Measurements from ENCODE around the gene CCDC7.
"Not testable (repeated sequence)": the region's sequence is repeated elsewhere in the genome, so short reads cannot be mapped to it uniquely, and the experiment has no call there.

Gene CCDC7

GRCh38 chr10:32562695-32563094 is 116.8 kb downstream of the CCDC7 start:
- DNase-seq: not testable (repeated sequence)

GRCh38 chr10:32577448-32577847 is 131.5 kb downstream of the CCDC7 start:
- ATAC-seq (no peak), DNase-seq (no peak)

More at GRCh38 chr10:32562695-32563094, 116.8 kb downstream of the CCDC7 start:
- ATAC-seq: not testable (repeated sequence)

GRCh38 chr10:32582946-32583345 is 137.0 kb downstream of the CCDC7 start:
- DNase-seq (no peak), ATAC-seq (no peak)

- not testable (repeated sequence) for DNase-seq, ATAC-seq
Measured at GRCh38 chr10:32598022-32598421, 152.1 kb downstream of the CCDC7 start.

GRCh38 chr10:32600317-32600716 is 154.4 kb downstream of the CCDC7 start:
- no peak for ATAC-seq
- no peak for DNase-seq

- ATAC-seq, DNase-seq: not testable (repeated sequence)
Measured at GRCh38 chr10:32601562-32601961, 155.6 kb downstream of the CCDC7 start.

DNA sequence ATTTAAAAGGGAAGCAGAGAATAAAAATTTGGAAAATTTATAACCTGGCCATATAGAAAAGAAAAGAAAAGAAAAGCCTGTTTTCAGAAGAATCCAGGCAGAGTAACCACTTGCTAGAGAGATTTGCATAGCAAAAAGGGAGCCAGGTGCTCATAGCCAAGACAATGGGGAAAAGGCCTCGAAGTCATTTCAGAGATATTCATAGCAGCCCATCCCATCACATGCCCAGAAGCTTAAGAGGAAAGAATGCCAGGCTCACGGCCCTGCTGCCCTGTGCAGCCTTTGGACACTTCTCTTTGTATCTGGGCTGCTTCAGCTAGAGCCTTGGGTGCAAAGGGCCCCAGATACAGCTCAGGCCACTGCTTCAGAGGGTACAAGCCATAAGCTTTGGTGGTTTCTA is 159.8 kb downstream of the CCDC7 start:
- DNase-seq: no peak
- no peak for ATAC-seq

DNA sequence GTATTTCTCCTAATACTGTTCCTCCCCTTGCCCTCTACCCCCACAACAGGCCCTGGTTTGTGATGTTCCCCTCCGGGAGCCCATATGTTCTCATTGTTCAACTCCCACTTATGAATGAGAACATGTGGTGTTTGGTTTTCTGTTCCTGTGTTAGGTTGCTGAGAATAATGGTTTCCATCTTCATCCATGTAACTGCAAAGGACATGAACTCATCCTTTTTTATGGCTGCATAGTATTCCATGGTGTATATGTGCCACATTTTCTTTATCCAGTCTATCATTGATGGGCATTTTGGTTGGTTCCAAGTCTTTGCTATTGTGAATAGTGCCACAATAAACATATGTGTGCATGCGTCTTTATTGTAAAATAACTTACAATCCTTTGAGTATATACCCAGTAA is 164.6 kb downstream of the CCDC7 start:
- not testable (repeated sequence) for DNase-seq, ATAC-seq

DNA sequence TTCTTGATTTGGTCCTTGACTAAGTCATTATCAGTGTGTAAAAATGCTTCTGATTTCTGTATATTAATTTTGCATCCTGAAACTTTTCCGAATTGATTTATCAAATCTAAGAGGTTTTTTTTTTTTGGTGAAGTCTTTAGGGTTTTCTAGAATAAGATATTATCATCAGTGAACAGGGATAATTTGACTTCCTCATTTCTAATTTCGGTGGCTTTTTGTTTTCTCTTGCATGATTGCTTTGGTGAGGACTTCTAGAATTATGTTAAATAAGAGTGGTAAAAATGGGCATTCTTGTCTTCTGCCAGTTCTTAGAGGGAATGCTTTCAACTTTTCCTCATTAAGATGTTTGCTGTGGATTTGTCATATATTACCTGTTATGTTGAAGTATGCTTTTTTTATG is 170.5 kb downstream of the CCDC7 start:
- DNase-seq: no peak
- ATAC-seq: no peak

DNA sequence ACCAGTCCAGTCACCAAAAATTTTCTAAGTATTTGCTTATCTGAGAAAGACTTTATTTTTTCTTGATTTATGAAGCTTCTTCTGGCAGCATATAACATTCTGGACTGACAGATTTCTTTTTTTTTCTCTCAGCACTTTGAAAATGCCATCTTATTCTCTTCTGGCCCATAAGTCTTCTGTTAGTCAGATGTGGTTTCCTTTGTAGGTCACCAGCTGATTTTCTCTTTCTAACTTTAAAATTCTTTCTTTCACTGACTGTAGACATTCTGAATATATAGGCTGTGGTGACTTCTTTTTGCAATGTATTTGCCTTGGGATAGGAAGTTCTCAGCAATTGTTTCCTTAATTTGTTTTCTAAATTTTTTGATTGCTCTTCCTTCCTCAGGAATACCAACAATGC is 172.5 kb downstream of the CCDC7 start:
- ATAC-seq (no peak), DNase-seq (no peak)

- ATAC-seq (no peak), DNase-seq (no peak)
Measured at GRCh38 chr10:32621969-32622368, 176.0 kb downstream of the CCDC7 start.

GRCh38 chr10:32622409-32622808 is 176.5 kb downstream of the CCDC7 start:
- DNase-seq: no peak
- ATAC-seq: no peak

DNA sequence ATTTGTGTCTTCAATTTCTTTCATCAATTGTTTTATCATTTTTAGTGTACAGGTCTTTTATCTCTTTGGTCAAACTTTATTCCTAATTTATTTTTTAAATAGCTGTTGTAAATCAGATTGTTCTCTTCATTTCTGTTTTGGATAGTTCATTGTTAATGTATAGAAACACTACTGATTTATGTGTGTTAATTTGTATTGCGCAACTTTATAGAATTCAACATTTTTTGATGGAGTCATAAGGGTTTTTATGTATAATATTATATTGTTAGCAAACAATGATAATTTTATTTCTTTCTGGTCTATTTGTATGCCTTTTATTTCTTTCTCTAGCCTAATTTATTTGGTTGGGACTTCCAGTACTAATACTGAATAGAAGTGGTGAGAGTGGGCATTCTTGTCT is 181.2 kb downstream of the CCDC7 start:
- ATAC-seq: no peak

DNA sequence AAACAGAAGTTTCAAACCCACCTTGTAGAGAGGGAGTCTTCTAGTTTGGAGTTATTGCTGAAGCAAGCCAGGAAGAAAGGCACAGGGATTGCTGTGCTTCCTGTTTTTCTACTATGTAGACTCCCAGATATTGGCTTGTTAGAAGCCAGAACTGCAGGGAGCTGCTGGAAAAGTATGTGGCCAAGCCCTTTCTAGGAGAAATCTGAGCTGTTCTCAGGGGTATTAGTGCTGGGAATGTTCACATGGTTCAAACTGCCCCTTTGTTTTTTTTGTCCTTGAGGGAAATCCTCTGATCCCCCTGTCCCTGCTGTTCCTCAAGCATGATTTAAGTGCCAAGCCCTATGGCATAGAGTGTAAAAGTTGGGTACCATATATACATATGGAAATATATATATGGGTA is 184.0 kb downstream of the CCDC7 start:
- DNase-seq: no peak

More for the DNA sequence above, 181.2 kb downstream of the CCDC7 start:
- DNase-seq: no peak

DNA sequence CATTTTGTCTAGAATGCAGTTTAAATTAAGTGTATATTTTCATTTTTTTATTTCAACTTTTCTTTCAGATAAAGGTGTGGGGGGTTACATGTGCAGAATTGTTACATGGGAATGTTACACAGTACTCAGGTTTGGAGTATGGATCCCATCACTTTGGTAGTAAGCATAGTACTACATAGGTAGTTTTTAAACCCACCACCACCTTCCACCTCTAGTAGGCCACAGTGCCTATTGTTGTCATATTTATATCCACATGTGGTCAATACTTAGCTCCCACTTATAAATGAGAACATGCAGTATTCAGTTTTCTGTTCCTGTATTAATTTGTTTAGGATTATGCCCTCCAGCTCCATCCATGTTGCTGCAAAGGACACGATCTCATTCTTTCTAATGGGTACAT is 200.6 kb downstream of the CCDC7 start:
- DNase-seq: no peak
- no peak for ATAC-seq

More for the DNA sequence above, 184.0 kb downstream of the CCDC7 start:
- ATAC-seq: no peak

GRCh38 chr10:32650246-32650655 is 204.3 kb downstream of the CCDC7 start:
- DNase-seq: no peak
- no peak for ATAC-seq

DNA sequence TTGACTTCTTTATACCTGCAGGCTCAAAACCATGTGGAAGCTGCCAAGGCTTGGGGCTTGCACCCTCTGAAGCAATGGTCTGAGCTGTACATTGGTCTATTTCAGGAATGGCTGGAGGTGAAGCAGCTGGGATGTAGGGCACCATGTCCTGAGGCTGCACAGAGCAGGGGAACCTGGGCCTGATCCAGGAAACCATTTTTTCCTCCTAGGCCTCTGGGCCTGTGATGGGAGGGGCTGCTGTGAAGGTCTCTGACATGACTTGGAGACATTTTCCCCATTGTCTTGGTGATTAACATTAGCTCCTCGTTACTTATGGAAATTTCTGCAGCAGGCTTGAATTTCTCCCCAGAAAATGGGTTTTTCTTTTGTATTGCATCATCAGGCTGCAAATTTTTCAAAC is 211.5 kb downstream of the CCDC7 start:
- not testable (repeated sequence) for ATAC-seq, DNase-seq

DNA sequence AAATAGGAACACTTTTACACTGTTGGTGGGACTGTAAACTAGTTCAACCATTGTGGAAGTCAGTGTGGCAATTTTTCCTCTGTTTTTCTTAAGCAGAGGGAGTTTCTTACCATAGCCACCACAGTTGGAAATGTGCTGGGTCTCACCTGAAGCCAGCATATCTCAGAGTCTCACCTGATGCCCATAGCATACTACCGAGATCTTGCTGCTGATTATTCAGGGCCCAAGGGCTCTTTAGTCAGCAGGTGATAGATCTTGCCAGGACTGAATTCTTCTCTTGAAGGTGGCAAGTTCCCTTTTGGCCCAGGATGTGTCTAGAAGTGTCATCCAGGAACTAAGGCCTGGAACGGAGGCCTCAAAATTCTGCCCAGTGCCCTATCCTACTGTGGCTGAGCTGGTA is 215.4 kb downstream of the CCDC7 start:
- DNase-seq: no peak
- no peak for ATAC-seq

DNA sequence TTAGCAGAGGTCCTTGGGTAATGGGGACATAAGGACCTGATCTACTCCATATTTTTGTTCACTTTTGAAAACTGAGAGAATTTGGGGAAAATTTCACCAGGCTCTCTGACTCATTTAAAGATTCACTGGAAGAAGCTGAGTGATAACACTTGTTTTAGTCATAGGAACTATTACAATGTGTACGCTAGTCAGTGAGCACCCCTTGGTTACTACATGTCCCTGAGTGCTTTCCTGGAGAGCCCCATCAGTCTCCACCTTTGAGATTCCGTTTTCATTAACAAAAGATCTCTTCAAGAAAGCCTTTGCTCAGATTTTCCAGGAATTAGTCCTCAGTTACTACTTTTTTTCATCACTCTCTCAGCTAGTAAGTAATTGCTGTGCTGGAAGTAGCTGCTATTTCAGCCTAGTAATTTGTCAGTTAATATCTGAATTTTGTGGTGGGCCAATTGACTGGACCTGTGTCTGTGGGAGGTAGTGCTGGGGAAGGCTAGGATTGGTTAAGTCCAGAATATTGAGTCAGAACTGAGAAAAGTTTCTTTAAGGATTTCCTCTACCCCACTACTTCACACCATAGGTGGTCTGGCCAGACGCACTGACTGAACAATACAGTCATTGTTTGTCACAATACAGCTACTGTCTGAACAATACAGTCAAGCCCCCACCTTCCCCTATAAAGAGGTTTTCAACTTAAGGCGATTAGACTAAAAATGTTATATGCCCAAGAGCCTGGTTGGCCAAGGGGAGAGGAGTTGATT is 235.0 kb downstream of the CCDC7 start:
- no peak for DNase-seq
- ATAC-seq: peak; percentile 43

- ATAC-seq (no peak), DNase-seq (no peak)
Measured at GRCh38 chr10:32684291-32684690, 238.4 kb downstream of the CCDC7 start.

DNA sequence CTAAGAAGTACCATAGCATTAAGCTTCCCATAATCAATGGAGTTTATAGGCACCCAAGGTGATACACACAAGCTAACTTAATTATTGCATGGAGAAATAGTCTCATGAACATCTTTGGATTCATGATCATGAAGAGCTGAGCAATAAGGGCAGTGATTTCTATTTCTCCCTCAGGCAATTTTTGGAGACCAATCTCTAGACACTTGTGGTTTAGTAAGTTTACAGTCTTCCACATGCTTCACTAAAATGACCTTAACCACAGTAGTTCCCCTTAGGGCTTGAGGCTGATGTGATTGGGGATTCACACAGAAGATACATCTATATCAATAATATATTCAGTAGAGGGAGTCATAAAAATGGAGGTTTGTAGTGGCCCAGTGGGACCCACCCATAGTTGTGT is 241.2 kb downstream of the CCDC7 start:
- DNase-seq (no peak), ATAC-seq (no peak)

- no peak for ATAC-seq
- DNase-seq: no peak
Measured at GRCh38 chr10:32687546-32687945, 241.6 kb downstream of the CCDC7 start.

- no peak for ATAC-seq
- no peak for DNase-seq
Measured at GRCh38 chr10:32692174-32692573, 246.2 kb downstream of the CCDC7 start.

DNA sequence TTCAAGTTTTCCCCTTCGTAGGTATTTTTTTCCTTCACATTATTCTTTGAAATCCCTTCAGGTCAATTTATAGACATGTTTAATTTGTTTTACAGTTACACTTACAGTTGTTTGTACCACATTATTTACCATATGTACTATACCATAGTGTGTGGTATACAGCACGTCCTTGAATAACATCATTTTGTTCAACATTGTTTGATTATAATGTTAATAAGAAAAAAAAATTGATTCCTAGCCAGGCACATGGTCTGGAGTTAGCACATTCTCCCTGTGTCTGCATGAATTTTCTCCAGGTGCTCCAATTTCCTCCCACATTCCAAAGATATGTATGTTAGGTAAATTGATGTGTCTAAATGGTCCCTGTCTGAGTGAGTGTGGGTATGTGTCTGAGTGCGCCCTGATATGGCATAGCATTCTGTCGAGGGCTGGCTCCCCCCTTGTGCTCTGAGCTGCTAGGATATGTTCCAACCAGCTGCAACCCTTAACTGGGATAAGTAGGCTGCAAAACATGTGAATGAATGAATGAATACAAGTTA is 247.6 kb downstream of the CCDC7 start:
- ATAC-seq (no peak), DNase-seq (no peak)

All from stimulated activated naive CD8-positive, alpha-beta T cell treated with anti-CD3 and anti-CD28 coated beads, Interleukin-15, Interleukin-2, amounts not matched to agents 100 U/mL and 50 U/mL, for 24 hours (primary cell).